Prostate gland (tissue), 2 donors: ENCODE results near the gene OSBPL1A. TPM values are rescaled to one million over a fixed set of nuclear protein-coding genes. Genes with fewer than 3 reads are reported as not detected.
A peak's percentile ranks its signal among the peaks of the same experiment; 100 is the strongest.

Experiments
- DNase-seq: peaks from one replicate; pipeline ENCODE4 v3.0.0-alpha.2; 2019; ENCODE audit warnings: low spot score
- H3K27ac ChIP-seq, 2 donors: fragments of 200-600 bp; sonication (generic); 2 replicates each; pipeline ENCODE4 v1.5.1; 2017 to 2019
- H3K27me3 ChIP-seq: fragments of 200-600 bp; sonication (generic); replicated peaks from 2 replicates; pipeline ENCODE4 v1.5.1; 2019; ENCODE audit not compliant: insufficient read depth
- H3K36me3 ChIP-seq, 2 donors: fragments of 200-600 bp; sonication (generic); 1 replicate in 1 of 2; 2 replicates in 1 of 2; pipeline versions ENCODE4 v1.5.1 to v1.8.1; 2017 to 2019
- H3K4me1 ChIP-seq: fragments of 200-600 bp; sonication (generic); replicated peaks from 2 replicates; pipeline ENCODE4 v1.5.1; 2019
- H3K4me3 ChIP-seq, 2 donors: fragments of 200-600 bp; sonication (generic); 2 replicates each; pipeline ENCODE4 v1.5.1; 2017 to 2019
- H3K9me3 ChIP-seq: fragments of 200-600 bp; sonication (generic); 2 replicates; pipeline ENCODE4 v1.5.1; 2017
- POLR2A ChIP-seq: fragments of 450-650 bp; IDR thresholded peaks from one replicate; pipeline ENCODE4 v1.6.1; 2016; ENCODE audit warnings: antibody characterized with exemption, mild to moderate bottlenecking
- POLR2AphosphoS5 ChIP-seq: sonication (generic); formaldehyde crosslinking; IDR thresholded peaks from one replicate; pipeline ENCODE4 v1.6.1; 2017; ENCODE audit warnings: antibody characterized with exemption
- WGBS: methylation state at CpG from one replicate; pipeline ENCODE4 v1.1.5; 2018; 5-methylcytosine and 5-hydroxymethylcytosine counted together
- intact Hi-C: fragments of 100-400 bp; cut with DNase I; formaldehyde crosslinking; loops from one replicate; pipeline ENCODE4 v1.14.2; 2022
- total RNA-seq, 2 donors: library from RNA; depleted of rRNA; stranded (reverse); fragments of >200 nt; gene quantifications; one replicate each; pipeline ENCODE4 v1.1.0, GENCODE V29; 2016
- TF ChIP-seq, protein P1 (sequence below), 4 experiments: fragments of 200-600 bp in 2 of 4; fragments of 450-650 bp in 2 of 4; sonication (generic) in 2 of 4; IDR thresholded peaks; 1 replicate in 3 of 4; 2 replicates in 1 of 4; pipeline ENCODE4 v1.5.1; 2016 to 2019; ENCODE audit warnings: antibody characterized with exemption in 4 of 4, mild to moderate bottlenecking in 2 of 4, moderate library complexity in 2 of 4

Gene OSBPL1A
- total RNA-seq, 2 donors from 2014 or later = 33.7 to 39.1 TPM

GRCh38 chr18:24426073-24426397, 28.4 kb upstream of the OSBPL1A start:
- no peaks in the 10 kb centered on the region for H3K27me3 ChIP-seq
- H3K9me3 ChIP-seq = no peaks in the 10 kb centered on the region
- H3K27ac ChIP-seq = peak overlapping the region; percentile 68 to 80
- H3K4me1 ChIP-seq = peaks cover 3% of the 10 kb centered on the region
- DNase-seq = no peak
- intact Hi-C loops = no loop called here
- peak overlapping the region; percentile 71 to 81 for H3K4me3 ChIP-seq
- 34% methylated on average over 11 of the region's 11 CpGs for WGBS
- TF ChIP-seq, protein P1, sequence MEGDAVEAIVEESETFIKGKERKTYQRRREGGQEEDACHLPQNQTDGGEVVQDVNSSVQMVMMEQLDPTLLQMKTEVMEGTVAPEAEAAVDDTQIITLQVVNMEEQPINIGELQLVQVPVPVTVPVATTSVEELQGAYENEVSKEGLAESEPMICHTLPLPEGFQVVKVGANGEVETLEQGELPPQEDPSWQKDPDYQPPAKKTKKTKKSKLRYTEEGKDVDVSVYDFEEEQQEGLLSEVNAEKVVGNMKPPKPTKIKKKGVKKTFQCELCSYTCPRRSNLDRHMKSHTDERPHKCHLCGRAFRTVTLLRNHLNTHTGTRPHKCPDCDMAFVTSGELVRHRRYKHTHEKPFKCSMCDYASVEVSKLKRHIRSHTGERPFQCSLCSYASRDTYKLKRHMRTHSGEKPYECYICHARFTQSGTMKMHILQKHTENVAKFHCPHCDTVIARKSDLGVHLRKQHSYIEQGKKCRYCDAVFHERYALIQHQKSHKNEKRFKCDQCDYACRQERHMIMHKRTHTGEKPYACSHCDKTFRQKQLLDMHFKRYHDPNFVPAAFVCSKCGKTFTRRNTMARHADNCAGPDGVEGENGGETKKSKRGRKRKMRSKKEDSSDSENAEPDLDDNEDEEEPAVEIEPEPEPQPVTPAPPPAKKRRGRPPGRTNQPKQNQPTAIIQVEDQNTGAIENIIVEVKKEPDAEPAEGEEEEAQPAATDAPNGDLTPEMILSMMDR (IDR thresholded peaks at IDR 0.05) = no peak
- TF ChIP-seq POLR2A = no peak
- TF ChIP-seq POLR2AphosphoS5 = no peak
- H3K36me3 ChIP-seq = no peaks in the 10 kb centered on the region

- Histone ChIP-seq H3K4me1 (peaks cover 3% of the 10 kb centered on the region), H3K27ac (peak overlapping the region; percentile 37 to 65), H3K4me3 (no peak overlapping the region), H3K36me3 (no peaks in the 10 kb centered on the region), H3K27me3 (no peaks in the 10 kb centered on the region), H3K9me3 (no peaks in the 10 kb centered on the region)
- DNase-seq = no peak
- WGBS = 58% methylated on average over 1 of the region's 1 CpG
- TF ChIP-seq, protein P1 (IDR thresholded peaks at IDR 0.05) = no peak
- TF ChIP-seq POLR2AphosphoS5 = no peak
- intact Hi-C loops = no loop called here
Observed at GRCh38 chr18:24421831-24422230, 24.2 kb upstream of the OSBPL1A start.

GRCh38 chr18:24420551-24420950, 22.9 kb upstream of the OSBPL1A start:
- Histone ChIP-seq H3K9me3 (no peaks in the 10 kb centered on the region), H3K27me3 (no peaks in the 10 kb centered on the region), H3K4me1 (peaks cover 3% of the 10 kb centered on the region), H3K36me3 (no peaks in the 10 kb centered on the region), H3K27ac (no peak overlapping the region), H3K4me3 (no peak overlapping the region)
- DNase-seq = no peak
- 64% methylated on average over 4 of the region's 4 CpGs for WGBS
- intact Hi-C loops = no loop called here
- TF ChIP-seq, protein P1 (IDR thresholded peaks at IDR 0.05) = no peak
- TF ChIP-seq POLR2AphosphoS5 = no peak
- TF ChIP-seq POLR2A = no peak

DNA sequence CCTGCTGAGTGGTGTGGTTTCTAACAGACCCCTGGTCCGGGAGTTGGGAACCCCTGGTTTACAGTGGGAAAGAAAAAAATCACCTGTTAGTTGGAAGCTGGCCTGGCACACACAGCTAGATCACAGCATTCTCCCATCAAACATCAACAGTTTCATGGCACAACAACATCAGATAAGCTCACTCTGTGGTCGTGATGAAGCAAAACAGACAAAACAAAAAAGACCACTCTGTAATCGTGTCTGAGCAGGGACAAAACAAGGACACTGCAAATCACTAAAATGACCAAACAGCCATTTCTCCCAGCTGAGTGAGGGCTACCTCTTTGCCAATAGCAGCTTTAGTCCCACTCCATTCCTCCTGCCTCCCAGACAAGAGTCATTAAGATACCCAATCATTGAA, 19.9 kb upstream of the OSBPL1A start:
- DNase-seq = no peak
- Histone ChIP-seq H3K4me1 (peaks cover 3% of the 10 kb centered on the region), H3K27ac (no peak overlapping the region), H3K27me3 (no peaks in the 10 kb centered on the region), H3K4me3 (no peak overlapping the region), H3K36me3 (no peaks in the 10 kb centered on the region), H3K9me3 (no peaks in the 10 kb centered on the region)
- TF ChIP-seq POLR2AphosphoS5 (no peak), POLR2A (no peak)
- TF ChIP-seq, protein P1 (IDR thresholded peaks at IDR 0.05) = no peak
- 27% methylated on average over 3 of the region's 3 CpGs for WGBS
- intact Hi-C loops = no loop called here

GRCh38 chr18:24414349-24415003, 16.9 kb upstream of the OSBPL1A start:
- Histone ChIP-seq H3K9me3 (no peaks in the 10 kb centered on the region), H3K4me1 (no peaks in the 10 kb centered on the region), H3K27ac (no peak overlapping the region), H3K36me3 (no peaks in the 10 kb centered on the region), H3K4me3 (no peak overlapping the region), H3K27me3 (no peaks in the 10 kb centered on the region)
- TF ChIP-seq POLR2AphosphoS5 = no peak
- WGBS = 86% methylated on average over 3 of the region's 3 CpGs
- intact Hi-C loops = no loop called here
- DNase-seq = no peak
